Neural cell (in vitro differentiated cells): ENCODE data around the gene C11orf68. TPM values are rescaled to one million over a fixed set of nuclear protein-coding genes. Genes with fewer than 3 reads are reported as not detected.

Experiments
- H2AFZ ChIP-seq: fragments of 200-600, 300-800 bp; sonication (generic), shearing (Covaris generic); 2 replicates; pipeline ENCODE4 v1.6.0; 2014; ENCODE audit warnings: low read depth, mild to moderate bottlenecking, antibody characterized with exemption, low read length, moderate library complexity
- H3F3A ChIP-seq: fragments of 200-600 bp; shearing (Covaris generic); 2 replicates; pipeline ENCODE4 v1.6.1; 2016; ENCODE audit warnings: mild to moderate bottlenecking, moderate library complexity, mixed read lengths, antibody characterized with exemption, low read length; ENCODE audit not compliant: insufficient read depth, poor library complexity, severe bottlenecking
- H3K27ac ChIP-seq: fragments of 200-600, 300-800 bp; sonication (generic), shearing (Covaris generic); 2 replicates; pipeline ENCODE4 v1.5.1; 2014; ENCODE audit warnings: mild to moderate bottlenecking, low read length, moderate library complexity
- H3K27me3 ChIP-seq: fragments of 300-800, 200-600 bp; sonication (generic), shearing (Covaris generic); 2 replicates; pipeline ENCODE4 v1.6.0; 2014; ENCODE audit warnings: mild to moderate bottlenecking, low read depth, low read length, moderate library complexity; ENCODE audit not compliant: insufficient read depth
- H3K36me3 ChIP-seq: fragments of 300-800, 200-600 bp; sonication (generic), shearing (Covaris generic); 2 replicates; pipeline ENCODE4 v1.5.1; 2014; ENCODE audit warnings: mild to moderate bottlenecking, antibody characterized with exemption, low read length, moderate library complexity; ENCODE audit not compliant: insufficient read depth
- H3K4me2 ChIP-seq: fragments of 300-800, 200-600 bp; sonication (generic), shearing (Covaris generic); 2 replicates; pipeline ENCODE4 v1.6.0; 2014; ENCODE audit warnings: mild to moderate bottlenecking, low read length
- H3K4me3 ChIP-seq: fragments of 300-800, 200-600 bp; sonication (generic), shearing (Covaris generic); 2 replicates; pipeline ENCODE4 v1.5.1; 2014; ENCODE audit warnings: mild to moderate bottlenecking, low read length, moderate library complexity
- H3K79me2 ChIP-seq: fragments of 200-600 bp; shearing (Covaris generic); replicated peaks from 2 replicates; pipeline ENCODE4 v1.6.0; 2014; ENCODE audit warnings: mild to moderate bottlenecking, low read length, moderate library complexity; ENCODE audit not compliant: insufficient read depth
- H3K9ac ChIP-seq: fragments of 300-800, 200-600 bp; sonication (generic), shearing (Covaris generic); 2 replicates; pipeline ENCODE4 v1.6.1; 2016; ENCODE audit warnings: mild to moderate bottlenecking, low read length, mixed read lengths
- H3K9me2 ChIP-seq: fragments of 200-600 bp; shearing (Covaris generic); 2 replicates; pipeline ENCODE4 v1.6.1; 2016; ENCODE audit warnings: mild to moderate bottlenecking, low read length, mixed read lengths; ENCODE audit not compliant: insufficient read depth
- H3K9me3 ChIP-seq: fragments of 200-600, 300-800 bp; sonication (generic), shearing (Covaris generic); 2 replicates; pipeline ENCODE4 v1.6.1; 2016; ENCODE audit warnings: mild to moderate bottlenecking, mixed run types, low read length, moderate library complexity, mixed read lengths
- H4K20me1 ChIP-seq: fragments of 200-600 bp; shearing (Covaris generic); 2 replicates; pipeline ENCODE4 v1.6.1; 2016; ENCODE audit warnings: mild to moderate bottlenecking, mixed run types; ENCODE audit not compliant: insufficient read depth
- CTCF ChIP-seq: fragments of 450-650 bp; IDR thresholded peaks from 2 replicates; pipeline ENCODE4 v1.5.1; 2014; ENCODE audit warnings: antibody characterized with exemption, mild to moderate bottlenecking, moderate library complexity; ENCODE audit not compliant: poor library complexity, severe bottlenecking
- EP300 ChIP-seq: fragments of 450-650 bp; conservative IDR thresholded peaks from 2 replicates; pipeline ENCODE4 v1.6.1; 2014; ENCODE audit warnings: antibody characterized with exemption, mild to moderate bottlenecking, moderate library complexity; ENCODE audit not compliant: poor library complexity, severe bottlenecking
- MXI1 ChIP-seq: fragments of 450-650 bp; conservative IDR thresholded peaks from 2 replicates; pipeline ENCODE4 v1.6.1; 2014; ENCODE audit warnings: antibody characterized with exemption, mild to moderate bottlenecking; ENCODE audit not compliant: poor library complexity, severe bottlenecking
- POLR2AphosphoS5 ChIP-seq: IDR thresholded peaks from 2 replicates; pipeline ENCODE4 v1.6.1; 2012
- RAD21 ChIP-seq: fragments of 450-650 bp; conservative IDR thresholded peaks from 2 replicates; pipeline ENCODE4 v1.6.1; 2014; ENCODE audit warnings: antibody characterized with exemption, mild to moderate bottlenecking, moderate library complexity
- REST ChIP-seq: IDR thresholded peaks from 2 replicates; pipeline ENCODE4 v1.6.1; 2012; ENCODE audit warnings: borderline replicate concordance
- SMC3 ChIP-seq: fragments of 450-650 bp; conservative IDR thresholded peaks from 2 replicates; pipeline ENCODE4 v1.6.1; 2014; ENCODE audit warnings: antibody characterized with exemption, mild to moderate bottlenecking, moderate library complexity; ENCODE audit not compliant: poor library complexity
- TAF1 ChIP-seq: IDR thresholded peaks from 2 replicates; pipeline ENCODE4 v1.6.1; 2012; ENCODE audit warnings: low read depth
- polyA plus RNA-seq: library from polyadenylated mRNA; depleted of rRNA; stranded (reverse); fragments of >200 nt; gene quantifications from 2 replicates; pipeline ENCODE4 v1.2.3, GENCODE V29; 2014

The C11orf68 gene
- polyA plus RNA-seq, 1 donor from 2014 or later: 13.3 TPM

GRCh38 chr11:65944191-65944590, 25.3 kb upstream of the C11orf68 start:
- no peak overlapping the region for H3K27ac ChIP-seq
- H3K9me2 ChIP-seq: no peaks in the 10 kb centered on the region
- H3K79me2 ChIP-seq: no peaks in the 10 kb centered on the region
- H4K20me1 ChIP-seq: no peaks in the 10 kb centered on the region
- H3F3A ChIP-seq: no peaks in the 10 kb centered on the region
- TF ChIP-seq EP300: no peak
- TF ChIP-seq REST: no peak
- no peak for TF ChIP-seq TAF1
- no peaks in the 10 kb centered on the region for H3K27me3 ChIP-seq
- H3K9ac ChIP-seq: no peak overlapping the region
- no peak overlapping the region for H2AFZ ChIP-seq
- H3K4me3 ChIP-seq: no peak overlapping the region
- no peak overlapping the region for H3K4me2 ChIP-seq
- no peaks in the 10 kb centered on the region for H3K9me3 ChIP-seq
- H3K36me3 ChIP-seq: no peaks in the 10 kb centered on the region

- Histone ChIP-seq H3K27ac (no peak overlapping the region), H3K27me3 (no peaks in the 10 kb centered on the region), H3K79me2 (no peaks in the 10 kb centered on the region), H3K9me3 (no peaks in the 10 kb centered on the region), H3K4me3 (no peak overlapping the region), H4K20me1 (no peaks in the 10 kb centered on the region), H3K36me3 (no peaks in the 10 kb centered on the region), H3K9me2 (no peaks in the 10 kb centered on the region), H2AFZ (no peak overlapping the region), H3F3A (no peaks in the 10 kb centered on the region), H3K9ac (no peak overlapping the region), H3K4me2 (no peak overlapping the region)
- TF ChIP-seq RAD21 (no peak), SMC3 (no peak), CTCF (no peak), EP300 (no peak), POLR2AphosphoS5 (no peak), REST (no peak), MXI1 (no peak)
Observed at GRCh38 chr11:65942531-65942930, 23.7 kb upstream of the C11orf68 start.
